ENCODE data around the gene KIF19. TPM values are rescaled to one million over a fixed set of nuclear protein-coding genes. Genes with fewer than 3 reads are reported as not detected.

KIF19 gene
- total and polyA plus RNA-seq, 10 of the 15 experiments (the other 5 are each of a cell fraction or from before 2014, with no cell fraction given) = 0.06 to 0.07 TPM; not detected in 8

DNA sequence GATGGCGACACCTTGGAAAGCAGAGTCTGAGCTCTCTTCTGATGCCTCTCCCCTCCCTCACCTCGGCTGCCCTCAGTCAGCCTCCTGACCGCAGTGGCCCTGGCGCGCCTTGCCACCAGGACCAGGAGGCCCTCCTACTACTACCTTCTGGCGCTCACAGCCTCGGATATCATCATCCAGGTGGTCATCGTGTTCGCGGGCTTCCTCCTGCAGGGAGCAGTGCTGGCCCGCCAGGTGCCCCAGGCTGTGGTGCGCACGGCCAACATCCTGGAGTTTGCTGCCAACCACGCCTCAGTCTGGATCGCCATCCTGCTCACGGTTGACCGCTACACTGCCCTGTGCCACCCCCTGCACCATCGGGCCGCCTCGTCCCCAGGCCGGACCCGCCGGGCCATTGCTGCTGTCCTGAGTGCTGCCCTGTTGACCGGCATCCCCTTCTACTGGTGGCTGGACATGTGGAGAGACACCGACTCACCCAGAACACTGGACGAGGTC, 45.7 kb downstream of the KIF19 start:
- ATAC-seq (no peak), DNase-seq (ENCODE audit: low read depth, low spot score) (no peak), FAIRE-seq (no peak)
- no peaks in the 10 kb centered on the region for H4K20me1 ChIP-seq (ENCODE audit: control insufficient read depth, insufficient read depth)
- H3K79me2 ChIP-seq (ENCODE audit: control insufficient read depth, insufficient read depth, low read length) = no peaks in the 10 kb centered on the region
- CTCF ChIA-PET = interaction anchor here (5.0 to 6.9 kb wide), 2 partner anchors 8 to 84 kb away, joined by 66 to 114 read pairs; no protein-coding TSS in a partner anchor
- in situ Hi-C loops (cut with MboI) (no loop called here), intact Hi-C loops (cut with micrococcal nuclease; ENCODE audit: unreplicated experiment) (no loop called here)
- H3K36me3 ChIP-seq (ENCODE audit: control insufficient read depth in 2 of 2, insufficient read depth in 2 of 2, low read length in 1 of 2) = no peaks in the 10 kb centered on the region
- H3K4me2 ChIP-seq (ENCODE audit: control insufficient read depth, insufficient read depth) = no peak overlapping the region
- no peak overlapping the region for H3K9ac ChIP-seq (ENCODE audit: control insufficient read depth, insufficient read depth, low read length)
- WGBS (ENCODE audit: insufficient coverage, insufficient replicate concordance, low lambda C conversion rate, missing lambda C conversion rate) = 67% methylated on average over 26 of the region's 26 CpGs
- RAD21 ChIA-PET (ENCODE audit: unreplicated experiment) = interaction anchor here (0.7 to 6.1 kb wide), 2 partner anchors 18 to 85 kb away, joined by 3 to 83 read pairs; no protein-coding TSS in a partner anchor
- SMC1A ChIA-PET (ENCODE audit: uncharacterized antibody, unreplicated experiment) = interaction anchor here (5.8 kb wide), 1 partner anchor 160 kb away, joined by 38 read pairs; the partner anchor contains the start of gene CD300LB
- no peaks in the 10 kb centered on the region for H3K9me3 ChIP-seq (replicated peaks; ENCODE audit: control insufficient read depth, insufficient read depth, low read length)
- BruUV-seq (replicated peaks) = no TSS peak
- H3K4me3 ChIP-seq = no peak overlapping the region
- H3K27ac ChIP-seq (ENCODE audit: control insufficient read depth, insufficient read depth) = no peak overlapping the region
- H3K27me3 ChIP-seq (replicated peaks in 1 of 2; ENCODE audit: control insufficient read depth in 2 of 2, insufficient read depth in 2 of 2, low read length in 1 of 2) = no peaks in the 10 kb centered on the region; a peak in 1 of 4 replicates
- peaks cover 7% of the 10 kb centered on the region for H3K4me1 ChIP-seq (ENCODE audit: control insufficient read depth, insufficient read depth, low read length)
- H2AFZ ChIP-seq (ENCODE audit: control insufficient read depth, low read depth, low read length) = no peak overlapping the region
- POLR2A ChIA-PET = no interaction called here
- TF ChIP-seq MEF2B (IDR thresholded peaks at IDR 0.05; ENCODE audit: partially characterized antibody, poor library complexity, severe bottlenecking) (no peak), BMI1 (IDR thresholded peaks at IDR 0.05; ENCODE audit: borderline replicate concordance) (no peak), SIN3A (IDR thresholded peaks at IDR 0.05; ENCODE audit: low read depth, low read length) (no peak), IKZF2 (IDR thresholded peaks at IDR 0.05) (no peak), STAT1 (conservative IDR thresholded peaks at IDR 0.05) (no peak), POU2F2 (IDR thresholded peaks at IDR 0.05; ENCODE audit: borderline replicate concordance, low read depth, low read length) (no peak)
- TF ChIP-seq, protein P1, sequence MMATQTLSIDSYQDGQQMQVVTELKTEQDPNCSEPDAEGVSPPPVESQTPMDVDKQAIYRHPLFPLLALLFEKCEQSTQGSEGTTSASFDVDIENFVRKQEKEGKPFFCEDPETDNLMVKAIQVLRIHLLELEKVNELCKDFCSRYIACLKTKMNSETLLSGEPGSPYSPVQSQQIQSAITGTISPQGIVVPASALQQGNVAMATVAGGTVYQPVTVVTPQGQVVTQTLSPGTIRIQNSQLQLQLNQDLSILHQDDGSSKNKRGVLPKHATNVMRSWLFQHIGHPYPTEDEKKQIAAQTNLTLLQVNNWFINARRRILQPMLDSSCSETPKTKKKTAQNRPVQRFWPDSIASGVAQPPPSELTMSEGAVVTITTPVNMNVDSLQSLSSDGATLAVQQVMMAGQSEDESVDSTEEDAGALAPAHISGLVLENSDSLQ (IDR thresholded peaks at IDR 0.05) = no peak
- TF ChIP-seq, protein P2, sequence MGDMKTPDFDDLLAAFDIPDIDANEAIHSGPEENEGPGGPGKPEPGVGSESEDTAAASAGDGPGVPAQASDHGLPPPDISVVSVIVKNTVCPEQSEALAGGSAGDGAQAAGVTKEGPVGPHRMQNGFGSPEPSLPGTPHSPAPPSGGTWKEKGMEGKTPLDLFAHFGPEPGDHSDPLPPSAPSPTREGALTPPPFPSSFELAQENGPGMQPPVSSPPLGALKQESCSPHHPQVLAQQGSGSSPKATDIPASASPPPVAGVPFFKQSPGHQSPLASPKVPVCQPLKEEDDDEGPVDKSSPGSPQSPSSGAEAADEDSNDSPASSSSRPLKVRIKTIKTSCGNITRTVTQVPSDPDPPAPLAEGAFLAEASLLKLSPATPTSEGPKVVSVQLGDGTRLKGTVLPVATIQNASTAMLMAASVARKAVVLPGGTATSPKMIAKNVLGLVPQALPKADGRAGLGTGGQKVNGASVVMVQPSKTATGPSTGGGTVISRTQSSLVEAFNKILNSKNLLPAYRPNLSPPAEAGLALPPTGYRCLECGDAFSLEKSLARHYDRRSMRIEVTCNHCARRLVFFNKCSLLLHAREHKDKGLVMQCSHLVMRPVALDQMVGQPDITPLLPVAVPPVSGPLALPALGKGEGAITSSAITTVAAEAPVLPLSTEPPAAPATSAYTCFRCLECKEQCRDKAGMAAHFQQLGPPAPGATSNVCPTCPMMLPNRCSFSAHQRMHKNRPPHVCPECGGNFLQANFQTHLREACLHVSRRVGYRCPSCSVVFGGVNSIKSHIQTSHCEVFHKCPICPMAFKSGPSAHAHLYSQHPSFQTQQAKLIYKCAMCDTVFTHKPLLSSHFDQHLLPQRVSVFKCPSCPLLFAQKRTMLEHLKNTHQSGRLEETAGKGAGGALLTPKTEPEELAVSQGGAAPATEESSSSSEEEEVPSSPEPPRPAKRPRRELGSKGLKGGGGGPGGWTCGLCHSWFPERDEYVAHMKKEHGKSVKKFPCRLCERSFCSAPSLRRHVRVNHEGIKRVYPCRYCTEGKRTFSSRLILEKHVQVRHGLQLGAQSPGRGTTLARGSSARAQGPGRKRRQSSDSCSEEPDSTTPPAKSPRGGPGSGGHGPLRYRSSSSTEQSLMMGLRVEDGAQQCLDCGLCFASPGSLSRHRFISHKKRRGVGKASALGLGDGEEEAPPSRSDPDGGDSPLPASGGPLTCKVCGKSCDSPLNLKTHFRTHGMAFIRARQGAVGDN (IDR thresholded peaks at IDR 0.05) = no peak
